GM12878 (cell line): ENCODE measurements around the gene UQCC5. TPM values are rescaled to one million over a fixed set of nuclear protein-coding genes. Genes with fewer than 3 reads are reported as not detected.

ENCODE experiments used
- ATAC-seq: fragments of 200-7000 bp; cut with Tn5 transposase; 3 replicates; pipeline ENCODE4 v1.9.1; 2020; ENCODE audit warnings: mild to moderate bottlenecking, moderate library complexity
- BruUV-seq: library from RNA; stranded (reverse); fragments of 400-500 nt; replicated peaks from 2 replicates; lab custom pipeline; 2021; lab: Mats Ljungman, UMichigan
- CTCF ChIA-PET: fragments of 300-600 bp; sonication (Branson Sonifier 250); formaldehyde crosslinking; extraction: SDS; loops from one replicate; lab custom pipeline; 2021; ENCODE audit warnings: inconsistent platforms; lab: Yijun Ruan, JAX
- POLR2A ChIA-PET: fragments of 350-600 bp; formaldehyde crosslinking; extraction: SDS; loops from one replicate; lab custom pipeline; 2021; ENCODE audit warnings: inconsistent platforms; lab: Charles Lee
- RAD21 ChIA-PET: fragments of 300-600 bp; sonication (Branson Sonifier 250); formaldehyde crosslinking; loops from one replicate; lab custom pipeline; 2023; ENCODE audit warnings: antibody characterized with exemption; ENCODE audit not compliant: unreplicated experiment; lab: Charles Lee
- SMC1A ChIA-PET: fragments of 300-600 bp; sonication (Branson Sonifier 250); formaldehyde crosslinking; loops from one replicate; lab custom pipeline; 2023; ENCODE audit not compliant: unreplicated experiment, uncharacterized antibody; lab: Charles Lee
- DNase-seq: peaks from one replicate; pipeline ENCODE4 v3.0.0-alpha.2; 2011; ENCODE audit warnings: low read depth, low spot score
- FAIRE-seq: peaks from 3 replicates; lab custom pipeline; 2011; peaks lifted over from hg19 to GRCh38; lab: Jason Lieb, UNC
- H2AFZ ChIP-seq: 2 replicates; pipeline ENCODE4 v1.6.0; 2011; ENCODE audit warnings: low read depth, low read length, control low read depth; ENCODE audit not compliant: control insufficient read depth
- H3K27ac ChIP-seq: 2 replicates; pipeline ENCODE4 v1.5.1; 2011; ENCODE audit warnings: control low read depth; ENCODE audit not compliant: control insufficient read depth, insufficient read depth
- H3K27me3 ChIP-seq, 2 experiments: replicated peaks in 1 of 2; 2 replicates each; pipeline versions ENCODE4 v1.6.0 to v1.6.1; 2011; ENCODE audit warnings: low read length in 1 of 2; ENCODE audit not compliant: control insufficient read depth in 2 of 2, insufficient read depth in 2 of 2
- H3K36me3 ChIP-seq, 2 experiments: 2 replicates each; pipeline ENCODE4 v1.5.1; 2011; ENCODE audit warnings: low read length in 1 of 2; ENCODE audit not compliant: control insufficient read depth in 2 of 2, insufficient read depth in 2 of 2
- H3K4me1 ChIP-seq: 2 replicates; pipeline ENCODE4 v1.6.1; 2011; ENCODE audit warnings: mild to moderate bottlenecking, low read length, moderate library complexity, mixed read lengths; ENCODE audit not compliant: control insufficient read depth, insufficient read depth
- H3K4me2 ChIP-seq: 2 replicates; pipeline ENCODE4 v1.6.0; 2011; ENCODE audit warnings: control low read depth; ENCODE audit not compliant: control insufficient read depth, insufficient read depth
- H3K4me3 ChIP-seq: fragments of 200-600 bp; sonication (generic); 2 replicates; pipeline ENCODE4 v1.5.1; 2016
- H3K79me2 ChIP-seq: 2 replicates; pipeline ENCODE4 v1.6.0; 2011; ENCODE audit warnings: low read length; ENCODE audit not compliant: control insufficient read depth, insufficient read depth
- H3K9ac ChIP-seq: 2 replicates; pipeline ENCODE4 v1.8.0; 2011; ENCODE audit warnings: low read length, control low read depth, mixed read lengths; ENCODE audit not compliant: control insufficient read depth, insufficient read depth
- H3K9me3 ChIP-seq: replicated peaks from 3 replicates; pipeline ENCODE4 v1.5.1; 2011; ENCODE audit warnings: mild to moderate bottlenecking, low read length; ENCODE audit not compliant: control insufficient read depth, insufficient read depth
- H4K20me1 ChIP-seq: 2 replicates; pipeline ENCODE4 v1.6.0; 2011; ENCODE audit not compliant: control insufficient read depth, insufficient read depth
- ETV6 ChIP-seq, 2 experiments: fragments of 450-650 bp in 1 of 2; IDR thresholded peaks in 1 of 2; conservative IDR thresholded peaks in 1 of 2; 2 replicates each; pipeline ENCODE4 v1.6.1; 2014; ENCODE audit warnings: antibody characterized with exemption in 1 of 2, borderline replicate concordance in 1 of 2, low read depth in 1 of 2, mild to moderate bottlenecking in 1 of 2, moderate library complexity in 1 of 2
- FOS ChIP-seq: IDR thresholded peaks from 3 replicates; pipeline ENCODE4 v1.6.1; 2011; ENCODE audit warnings: borderline replicate concordance; ENCODE audit not compliant: insufficient read length; ENCODE audit errors: extremely low read depth
- FOXM1 ChIP-seq: IDR thresholded peaks from 2 replicates; pipeline ENCODE4 v1.6.1; 2012; ENCODE audit warnings: low read depth, mild to moderate bottlenecking, inconsistent platforms, low read length, moderate library complexity
- HDAC6 ChIP-seq: fragments of 200-600 bp; sonication (generic); IDR thresholded peaks from one replicate; pipeline ENCODE4 v1.8.0; 2017; ENCODE audit warnings: antibody characterized with exemption; ENCODE audit not compliant: unreplicated experiment
- HDGF ChIP-seq: fragments of 450-650 bp; IDR thresholded peaks from 2 replicates; pipeline ENCODE4 v1.6.1; 2016; ENCODE audit warnings: antibody characterized with exemption
- HSF1 ChIP-seq: fragments of 150-350 bp; IDR thresholded peaks from 2 replicates; pipeline ENCODE4 v1.6.1; 2014; ENCODE audit warnings: mild to moderate bottlenecking, low read depth, low read length
- MYB ChIP-seq: fragments of 150-350 bp; IDR thresholded peaks from 2 replicates; pipeline ENCODE4 v1.6.1; 2014; ENCODE audit warnings: mild to moderate bottlenecking, low read depth, low read length, borderline replicate concordance
- NBN ChIP-seq: fragments of 450-650 bp; IDR thresholded peaks from 2 replicates; pipeline ENCODE4 v1.6.1; 2016
- NRF1 ChIP-seq: conservative IDR thresholded peaks from 2 replicates; pipeline ENCODE4 v1.6.1; 2011; ENCODE audit warnings: mild to moderate bottlenecking, low read depth, low read length, improper control_type of control experiment
- PRDM15 ChIP-seq: fragments of 450-650 bp; formaldehyde crosslinking; IDR thresholded peaks from 2 replicates; pipeline ENCODE4 v1.4.0; 2020; ENCODE audit warnings: mild to moderate bottlenecking, moderate library complexity
- SMAD5 ChIP-seq: IDR thresholded peaks from 2 replicates; pipeline ENCODE4 v1.6.1; 2016; ENCODE audit warnings: antibody characterized with exemption, low read depth
- ZBTB40 ChIP-seq: fragments of 450-650 bp; IDR thresholded peaks from 2 replicates; pipeline ENCODE4 v1.6.1; 2016; ENCODE audit warnings: mild to moderate bottlenecking, moderate library complexity, borderline replicate concordance
- ZSCAN29 ChIP-seq: fragments of 450-650 bp; IDR thresholded peaks from 2 replicates; pipeline ENCODE4 v1.6.1; 2017; ENCODE audit warnings: mild to moderate bottlenecking, moderate library complexity
- WGBS: methylation state at CpG from one replicate; pipeline ENCODE4 v1.1.6; 2016; ENCODE audit warnings: low lambda C conversion rate; ENCODE audit not compliant: insufficient replicate concordance, insufficient coverage; ENCODE audit errors: missing lambda C conversion rate; 5-methylcytosine and 5-hydroxymethylcytosine counted together
- in situ Hi-C: fragments of 300-500 bp; cut with MboI; formaldehyde crosslinking; loops from 9 replicates; pipeline ENCODE4 v1.14.3; 2018; ENCODE audit warnings: mixed read lengths
- intact Hi-C: fragments of 100-400 bp; cut with micrococcal nuclease; formaldehyde crosslinking; loops from one replicate; pipeline ENCODE4 v1.14.2; 2022; ENCODE audit not compliant: unreplicated experiment
- polyA plus RNA-seq, 11 experiments: library from polyadenylated mRNA; depleted of rRNA in 4 of 11; unstranded in 6 of 11; stranded (reverse) in 5 of 11; fragments of >200 nt; fragmentation: Nextera tagmentation in 4 of 11; fragmentation: Illumina TruSeq in 1 of 11; extraction: Ambion mirVana in 4 of 11; extraction: Trizol in 1 of 11; gene quantifications; 1 replicate in 1 of 11; 2 replicates in 10 of 11; pipeline versions ENCODE4 v1.2.1 to v1.2.3, GENCODE V29; 2011 to 2016; ENCODE audit warnings: inconsistent platforms in 2 of 11, missing spikeins in 2 of 11, low read depth in 1 of 11
- total RNA-seq, 4 experiments: library from RNA; depleted of rRNA in 3 of 4; stranded (reverse); fragments of >200 nt in 3 of 4; fragmentation: Illumina TruSeq in 1 of 4; extraction: Trizol in 1 of 4; gene quantifications; 2 replicates each; pipeline versions ENCODE4 v1.2.1 to v1.2.3, GENCODE V29; 2013 to 2021

Gene UQCC5
- total and polyA plus RNA-seq, 10 of the 15 experiments (the other 5 are each of a cell fraction or from before 2014, with no cell fraction given), result 15.1 to 84.8 (median 28.0) TPM

- no peak for TF ChIP-seq HSF1
- TF ChIP-seq, all 136 proteins: peak for 0
These were observed 21.2 kb upstream of the UQCC5 start (continued) for GRCh38 chr3:52515192-52515591.

- Histone ChIP-seq H3K9ac (no peak overlapping the region), H3K27me3 (no peaks in the 10 kb centered on the region; a peak in 2 of 4 replicates), H4K20me1 (no peaks in the 10 kb centered on the region), H3K9me3 (no peaks in the 10 kb centered on the region), H2AFZ (no peak overlapping the region), H3K79me2 (no peaks in the 10 kb centered on the region), H3K4me1 (no peaks in the 10 kb centered on the region), H3K4me3 (no peak overlapping the region), H3K36me3 (no peaks in the 10 kb centered on the region), H3K27ac (no peak overlapping the region), H3K4me2 (no peak overlapping the region)
- RAD21 ChIA-PET, result no interaction called here
- CTCF ChIA-PET, result no interaction called here
- SMC1A ChIA-PET, result no interaction called here
- DNase-seq, result no peak
- BruUV-seq, result no TSS peak
- FAIRE-seq, result no peak
- in situ Hi-C loops (no loop called here), intact Hi-C loops (no loop called here)
- TF ChIP-seq FOS (no peak), FOXM1 (no peak), ETV6 (conservative IDR thresholded peaks at IDR 0.05 in 1 of 2, IDR thresholded peaks at IDR 0.05 in 1 of 2; ENCODE audit: borderline replicate concordance in 1 of 2, low read depth in 1 of 2) (no peak), NBN (no peak), PRDM15 (CRISPR knock-in tag) (no peak), MYB (no peak), ZBTB40 (no peak), SMAD5 (no peak), ZSCAN29 (no peak), HDAC6 (no peak), HDGF (no peak), NRF1 (no peak)
- WGBS, result 52% methylated on average over 15 of the region's 19 CpGs
- POLR2A ChIA-PET, result no interaction called here
- ATAC-seq, result no peak
These were observed 19.8 kb upstream of the UQCC5 start for GRCh38 chr3:52516509-52517195.
